Stimulated activated naive CD8-positive, alpha-beta T cell treated with anti-CD3 and anti-CD28 coated beads, Interleukin-15, amount 100 ng/mL, for 72 hours (primary cell): ENCODE results near the gene PDE4D.

ENCODE experiments used
- ATAC-seq: fragments of 150-1000 bp; cut with Tn5 transposase; 2 replicates; pipeline ENCODE4 v1.10.0; 2021; ENCODE audit warnings: mild to moderate bottlenecking, moderate library complexity
- DNase-seq, 2 donors: peaks; one replicate each; pipeline ENCODE4 v3.0.0; 2021 to 2022
- H3K27ac Mint-ChIP-seq, 2 donors: one replicate each; pipeline ENCODE4 v1.8.0; 2022; ENCODE audit warnings: mild to moderate bottlenecking in 2 of 2, mixed read lengths in 2 of 2, moderate library complexity in 2 of 2
- H3K27me3 Mint-ChIP-seq: one replicate; pipeline ENCODE4 v1.8.0; 2022; ENCODE audit warnings: mixed read lengths
- H3K4me1 Mint-ChIP-seq: one replicate; pipeline ENCODE4 v1.8.0; 2022; ENCODE audit warnings: mild to moderate bottlenecking, mixed read lengths
- H3K4me3 Mint-ChIP-seq, 2 donors: one replicate each; pipeline ENCODE4 v1.8.0; 2022; ENCODE audit warnings: mild to moderate bottlenecking in 2 of 2, mixed read lengths in 2 of 2, moderate library complexity in 1 of 2
- H3K9me3 Mint-ChIP-seq, 2 donors: one replicate each; pipeline ENCODE4 v1.8.0; 2022; ENCODE audit warnings: mixed read lengths in 2 of 2

PDE4D gene

GRCh38 chr5:59727186-59727585 is 166.3 kb downstream of the PDE4D start:
- ATAC-seq = no peak
- no peaks in the 10 kb centered on the region for H3K4me1 Mint-ChIP-seq
- H3K4me3 Mint-ChIP-seq = no peak overlapping the region
- no peaks in the 10 kb centered on the region for H3K9me3 Mint-ChIP-seq
- DNase-seq = no peak
- H3K27me3 Mint-ChIP-seq = no peaks in the 10 kb centered on the region
- no peak overlapping the region for H3K27ac Mint-ChIP-seq

GRCh38 chr5:59725392-59725767 is 168.1 kb downstream of the PDE4D start:
- Mint-ChIP-seq H3K9me3 (no peaks in the 10 kb centered on the region), H3K27ac (no peak overlapping the region), H3K4me3 (no peak overlapping the region), H3K4me1 (no peaks in the 10 kb centered on the region), H3K27me3 (no peaks in the 10 kb centered on the region)
- ATAC-seq (no peak), DNase-seq (no peak)

- H3K9me3 Mint-ChIP-seq = no peaks in the 10 kb centered on the region
- H3K4me3 Mint-ChIP-seq = no peak overlapping the region
- peak; percentile 74 for ATAC-seq
- DNase-seq = peak; percentile 5 to 23
- no peaks in the 10 kb centered on the region for H3K4me1 Mint-ChIP-seq
- no peak overlapping the region for H3K27ac Mint-ChIP-seq
- no peaks in the 10 kb centered on the region for H3K27me3 Mint-ChIP-seq
Observed at GRCh38 chr5:59724482-59725391, 168.8 kb downstream of the PDE4D start.

GRCh38 chr5:59722874-59723273 is 170.7 kb downstream of the PDE4D start:
- no peaks in the 10 kb centered on the region for H3K4me1 Mint-ChIP-seq
- ATAC-seq (no peak), DNase-seq (no peak)
- no peak overlapping the region for H3K27ac Mint-ChIP-seq
- H3K9me3 Mint-ChIP-seq = no peaks in the 10 kb centered on the region
- H3K27me3 Mint-ChIP-seq = no peaks in the 10 kb centered on the region
- H3K4me3 Mint-ChIP-seq = no peak overlapping the region

GRCh38 chr5:59721741-59722140 is 171.8 kb downstream of the PDE4D start:
- Mint-ChIP-seq H3K4me1 (no peaks in the 10 kb centered on the region), H3K27me3 (no peaks in the 10 kb centered on the region), H3K27ac (no peak overlapping the region), H3K9me3 (no peaks in the 10 kb centered on the region), H3K4me3 (no peak overlapping the region)
- DNase-seq (no peak), ATAC-seq (no peak)

GRCh38 chr5:59720063-59720462 is 173.5 kb downstream of the PDE4D start:
- Mint-ChIP-seq H3K27ac (no peak overlapping the region), H3K9me3 (no peaks in the 10 kb centered on the region), H3K4me1 (no peaks in the 10 kb centered on the region), H3K4me3 (no peak overlapping the region), H3K27me3 (no peaks in the 10 kb centered on the region)
- ATAC-seq (no peak), DNase-seq (no peak)

- Mint-ChIP-seq H3K9me3 (peaks cover 0 to 13% of the 10 kb centered on the region in 2 donors), H3K4me1 (no peaks in the 10 kb centered on the region), H3K27ac (no peak overlapping the region), H3K27me3 (no peaks in the 10 kb centered on the region), H3K4me3 (no peak overlapping the region)
- ATAC-seq (no peak), DNase-seq (no peak)
Observed at GRCh38 chr5:59716966-59717500, 176.5 kb downstream of the PDE4D start.

- no peak for ATAC-seq
- H3K27me3 Mint-ChIP-seq = no peaks in the 10 kb centered on the region
- DNase-seq = no peak
- H3K27ac Mint-ChIP-seq = no peak overlapping the region
- H3K4me1 Mint-ChIP-seq = no peaks in the 10 kb centered on the region
- no peak overlapping the region for H3K4me3 Mint-ChIP-seq
- peaks cover 0 to 13% of the 10 kb centered on the region in 2 donors for H3K9me3 Mint-ChIP-seq
Observed at GRCh38 chr5:59716029-59716428, 177.5 kb downstream of the PDE4D start.

GRCh38 chr5:59715228-59715627 is 178.3 kb downstream of the PDE4D start:
- no peak for DNase-seq
- Mint-ChIP-seq H3K9me3 (peaks cover 0 to 13% of the 10 kb centered on the region in 2 donors), H3K4me1 (no peaks in the 10 kb centered on the region), H3K27ac (no peak overlapping the region), H3K4me3 (no peak overlapping the region), H3K27me3 (no peaks in the 10 kb centered on the region)
- peak; percentile 23 for ATAC-seq

GRCh38 chr5:59713498-59713844 is 180.1 kb downstream of the PDE4D start:
- Mint-ChIP-seq H3K27ac (no peak overlapping the region), H3K9me3 (peaks cover 0 to 13% of the 10 kb centered on the region in 2 donors), H3K27me3 (no peaks in the 10 kb centered on the region), H3K4me3 (no peak overlapping the region), H3K4me1 (no peaks in the 10 kb centered on the region)
- DNase-seq = no peak
- ATAC-seq = no peak

- Mint-ChIP-seq H3K9me3 (peaks cover 0 to 13% of the 10 kb centered on the region in 2 donors), H3K4me3 (no peak overlapping the region), H3K4me1 (no peaks in the 10 kb centered on the region), H3K27ac (no peak overlapping the region), H3K27me3 (no peaks in the 10 kb centered on the region)
- no peak for ATAC-seq
- no peak for DNase-seq
Observed at GRCh38 chr5:59712836-59713497, 180.6 kb downstream of the PDE4D start.

- no peak overlapping the region for H3K4me3 Mint-ChIP-seq
- peaks cover 0 to 13% of the 10 kb centered on the region in 2 donors for H3K9me3 Mint-ChIP-seq
Observed at GRCh38 chr5:59711310-59711709, 182.2 kb downstream of the PDE4D start.

GRCh38 chr5:59709846-59710245 is 183.7 kb downstream of the PDE4D start:
- no peak overlapping the region for H3K27ac Mint-ChIP-seq
- ATAC-seq (no peak), DNase-seq (no peak)
- peaks cover 0 to 13% of the 10 kb centered on the region in 2 donors for H3K9me3 Mint-ChIP-seq
- H3K27me3 Mint-ChIP-seq = no peaks in the 10 kb centered on the region
- no peaks in the 10 kb centered on the region for H3K4me1 Mint-ChIP-seq
- H3K4me3 Mint-ChIP-seq = no peak overlapping the region

More at GRCh38 chr5:59711310-59711709, 182.2 kb downstream of the PDE4D start:
- H3K27me3 Mint-ChIP-seq = no peaks in the 10 kb centered on the region
- ATAC-seq (no peak), DNase-seq (no peak)
- no peaks in the 10 kb centered on the region for H3K4me1 Mint-ChIP-seq
- no peak overlapping the region for H3K27ac Mint-ChIP-seq

- Mint-ChIP-seq H3K9me3 (peaks cover 0 to 13% of the 10 kb centered on the region in 2 donors), H3K4me1 (no peaks in the 10 kb centered on the region), H3K4me3 (no peak overlapping the region), H3K27me3 (no peaks in the 10 kb centered on the region), H3K27ac (no peak overlapping the region)
- DNase-seq = no peak
- no peak for ATAC-seq
Observed at GRCh38 chr5:59709346-59709821, 184.1 kb downstream of the PDE4D start.

GRCh38 chr5:59704936-59705335 is 188.6 kb downstream of the PDE4D start:
- H3K4me3 Mint-ChIP-seq = no peak overlapping the region

GRCh38 chr5:59703789-59704188 is 189.7 kb downstream of the PDE4D start:
- peaks cover 11% of the 10 kb centered on the region for H3K27me3 Mint-ChIP-seq

More at GRCh38 chr5:59704936-59705335, 188.6 kb downstream of the PDE4D start:
- no peaks in the 10 kb centered on the region for H3K4me1 Mint-ChIP-seq
- H3K27me3 Mint-ChIP-seq = peaks cover 11% of the 10 kb centered on the region
- no peaks in the 10 kb centered on the region for H3K9me3 Mint-ChIP-seq
- no peak overlapping the region for H3K27ac Mint-ChIP-seq
- ATAC-seq (no peak), DNase-seq (no peak)

More at GRCh38 chr5:59703789-59704188, 189.7 kb downstream of the PDE4D start:
- H3K4me3 Mint-ChIP-seq = no peak overlapping the region
- H3K27ac Mint-ChIP-seq = no peak overlapping the region
- no peak for ATAC-seq
- H3K9me3 Mint-ChIP-seq = no peaks in the 10 kb centered on the region
- no peak for DNase-seq
- no peaks in the 10 kb centered on the region for H3K4me1 Mint-ChIP-seq
